ENCODE data around the gene CEP192.

CEP192 gene

DNA sequence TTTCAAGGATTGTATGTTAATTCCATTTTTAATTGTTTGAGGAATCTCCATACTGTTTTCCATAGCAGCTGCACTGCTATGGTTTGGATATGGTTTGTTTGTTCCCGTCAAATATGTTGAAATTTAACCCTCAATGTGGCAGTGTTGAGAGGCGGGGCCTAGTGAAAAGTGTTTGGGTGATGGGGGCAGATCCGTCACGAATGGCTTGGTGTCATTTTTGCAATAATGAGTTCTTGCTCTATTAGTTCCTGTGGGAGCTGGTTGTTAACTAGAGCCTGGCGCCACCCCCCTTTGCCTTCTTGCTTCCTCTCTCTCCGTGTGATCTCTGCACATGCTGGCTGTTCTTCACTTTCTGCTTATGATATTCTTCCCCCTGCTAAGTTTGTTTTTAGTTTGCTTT lies 156.0 kb downstream of the CEP192 start:
- DNase-seq (ENCODE audit: low read depth): no peak

DNA sequence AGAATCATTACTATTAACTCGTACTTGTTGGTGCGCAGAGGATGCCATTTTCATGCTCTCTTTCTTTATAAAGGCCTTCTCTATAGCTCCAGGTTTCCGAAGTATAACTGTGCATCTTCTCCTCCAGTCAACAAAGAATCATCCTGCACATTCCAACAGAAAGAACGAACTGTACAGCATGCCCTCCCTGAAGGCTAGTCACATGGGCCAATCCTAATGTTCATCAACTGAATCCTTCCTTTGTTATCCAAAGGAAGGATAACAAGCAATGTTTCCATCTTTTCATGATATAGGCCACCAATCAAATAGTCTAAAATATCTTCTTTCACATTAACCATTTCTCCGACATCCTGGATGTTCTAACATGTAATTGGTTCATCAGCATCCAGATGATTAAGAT lies 160.5 kb downstream of the CEP192 start:
- no peak for DNase-seq (ENCODE audit: low read depth)

DNA sequence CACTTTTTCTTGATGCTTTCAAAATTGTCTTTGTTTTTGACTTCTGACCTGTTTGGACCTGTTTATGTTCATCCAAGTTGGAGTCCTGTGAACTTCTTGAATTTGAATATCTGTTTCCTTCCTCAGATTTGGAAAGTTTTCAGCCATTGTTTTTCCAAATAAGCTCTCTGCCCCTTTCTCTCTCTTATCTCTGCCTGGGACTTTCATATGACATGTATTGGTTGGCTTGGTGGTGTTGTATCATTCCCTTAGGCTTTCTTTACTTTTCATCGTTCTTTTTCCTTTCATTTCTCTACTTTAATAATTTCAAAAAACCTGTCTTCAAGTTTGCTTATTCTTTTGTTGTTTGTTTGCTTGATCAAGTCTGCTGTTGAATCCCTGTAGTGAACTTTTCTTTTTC lies 167.3 kb downstream of the CEP192 start:
- DNase-seq (ENCODE audit: low read depth): no peak

DNA sequence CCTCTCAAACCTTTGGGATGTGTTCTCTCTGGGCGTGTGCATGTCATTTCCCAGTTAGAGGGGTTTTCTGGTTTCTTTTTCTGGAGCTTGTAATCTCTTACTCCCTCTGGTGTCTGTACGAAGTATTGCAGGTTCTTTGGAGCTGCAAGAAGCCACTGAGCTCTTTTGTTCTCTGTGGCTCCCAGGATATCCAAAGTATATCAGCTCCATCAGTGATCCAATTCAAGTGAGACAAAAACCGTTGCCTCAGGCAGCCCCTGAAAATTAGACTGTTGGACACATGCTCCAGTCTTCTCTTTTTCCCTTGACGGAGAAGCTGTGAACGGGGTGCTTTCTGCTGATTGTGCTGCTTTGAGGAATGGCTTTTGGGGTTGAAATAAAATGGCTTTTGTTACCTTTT lies 168.4 kb downstream of the CEP192 start:
- DNase-seq (ENCODE audit: low read depth): peak; percentile 35

DNA sequence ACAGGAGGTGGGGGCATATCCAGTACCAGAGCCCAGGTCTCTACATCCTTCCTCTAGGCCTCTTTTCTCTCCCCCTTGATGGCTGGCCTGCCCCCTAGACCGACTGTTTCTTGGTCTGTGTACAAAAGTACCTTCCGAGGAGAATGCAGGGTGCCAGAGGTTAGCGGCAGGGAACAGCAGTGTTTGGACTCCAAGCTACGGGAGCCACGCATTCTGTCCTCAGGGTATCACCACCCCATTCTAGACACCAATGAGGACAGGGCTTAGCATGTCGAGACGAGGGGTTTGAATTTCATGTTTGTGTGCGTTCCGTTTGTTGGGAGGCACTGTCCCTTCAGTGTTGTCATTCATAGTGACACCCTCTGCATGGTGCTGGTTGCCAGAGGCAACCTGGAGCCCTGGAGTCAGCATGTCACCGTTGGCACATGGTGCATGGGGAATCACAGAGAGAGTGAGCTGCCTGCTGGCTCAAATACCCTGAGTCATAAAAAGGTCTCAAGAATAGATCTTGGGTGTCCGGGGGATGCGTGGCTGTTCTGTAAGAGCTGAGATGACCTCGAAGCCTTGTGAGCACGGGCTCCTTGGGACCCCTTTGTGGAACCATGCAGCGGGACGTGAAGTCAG lies 170.2 kb downstream of the CEP192 start:
- no peak for DNase-seq (ENCODE audit: low read depth)

DNA sequence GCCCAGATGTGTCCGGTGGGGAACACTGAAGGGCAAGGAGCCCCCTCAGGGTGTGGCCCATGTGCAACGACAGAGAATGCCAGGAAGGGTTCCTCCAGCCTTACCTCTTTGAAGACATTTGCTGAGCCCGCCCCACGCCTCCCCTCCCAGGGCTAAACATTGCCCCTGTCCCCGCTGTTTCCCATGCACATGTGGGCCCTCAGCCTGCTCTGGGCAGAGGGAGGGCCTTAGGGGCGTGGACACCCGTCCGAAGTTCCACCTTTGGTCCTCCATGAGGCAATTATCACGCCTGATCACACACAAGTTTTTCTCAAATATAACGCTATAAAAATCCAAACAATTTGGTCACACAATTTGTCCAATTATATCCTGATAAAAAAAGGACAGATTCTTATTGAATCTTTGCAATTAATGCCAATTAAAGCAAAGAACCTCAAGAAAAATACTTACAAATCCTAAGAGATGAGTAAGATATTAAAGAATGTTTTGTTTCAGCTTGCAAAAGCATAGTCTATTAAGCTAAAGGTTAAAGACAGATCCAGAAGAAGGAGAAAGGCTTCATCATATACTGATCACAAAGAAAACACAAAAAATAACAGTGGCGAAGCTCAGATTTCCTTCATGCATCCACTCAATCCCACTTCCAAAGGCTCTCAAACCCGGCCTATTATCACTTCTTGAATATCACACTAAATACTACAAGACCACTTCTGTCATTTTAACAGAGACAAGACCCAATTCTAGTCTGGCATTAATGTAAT lies 172.2 kb downstream of the CEP192 start:
- no peak for DNase-seq (ENCODE audit: low read depth)

DNA sequence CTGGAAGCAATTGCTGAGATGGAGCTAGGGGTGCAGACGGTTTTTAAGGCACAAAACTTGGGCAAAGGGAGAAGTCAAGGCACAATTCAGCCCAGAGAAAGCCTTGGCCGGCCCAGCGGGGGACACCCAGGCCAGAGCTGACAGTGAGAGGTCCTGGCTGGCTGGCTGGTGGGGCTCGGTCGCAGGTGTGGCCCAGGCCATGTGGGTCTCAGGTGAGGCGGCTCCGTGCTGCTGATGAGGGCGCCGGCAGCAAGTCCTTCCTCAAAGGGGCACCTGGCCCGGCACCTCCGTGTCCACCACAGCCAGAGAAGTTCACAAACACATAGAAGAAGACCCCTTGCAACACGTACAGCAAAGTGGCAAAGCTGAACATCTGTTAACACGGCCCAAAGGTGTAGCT lies 173.2 kb downstream of the CEP192 start:
- DNase-seq (ENCODE audit: low read depth): no peak

DNA sequence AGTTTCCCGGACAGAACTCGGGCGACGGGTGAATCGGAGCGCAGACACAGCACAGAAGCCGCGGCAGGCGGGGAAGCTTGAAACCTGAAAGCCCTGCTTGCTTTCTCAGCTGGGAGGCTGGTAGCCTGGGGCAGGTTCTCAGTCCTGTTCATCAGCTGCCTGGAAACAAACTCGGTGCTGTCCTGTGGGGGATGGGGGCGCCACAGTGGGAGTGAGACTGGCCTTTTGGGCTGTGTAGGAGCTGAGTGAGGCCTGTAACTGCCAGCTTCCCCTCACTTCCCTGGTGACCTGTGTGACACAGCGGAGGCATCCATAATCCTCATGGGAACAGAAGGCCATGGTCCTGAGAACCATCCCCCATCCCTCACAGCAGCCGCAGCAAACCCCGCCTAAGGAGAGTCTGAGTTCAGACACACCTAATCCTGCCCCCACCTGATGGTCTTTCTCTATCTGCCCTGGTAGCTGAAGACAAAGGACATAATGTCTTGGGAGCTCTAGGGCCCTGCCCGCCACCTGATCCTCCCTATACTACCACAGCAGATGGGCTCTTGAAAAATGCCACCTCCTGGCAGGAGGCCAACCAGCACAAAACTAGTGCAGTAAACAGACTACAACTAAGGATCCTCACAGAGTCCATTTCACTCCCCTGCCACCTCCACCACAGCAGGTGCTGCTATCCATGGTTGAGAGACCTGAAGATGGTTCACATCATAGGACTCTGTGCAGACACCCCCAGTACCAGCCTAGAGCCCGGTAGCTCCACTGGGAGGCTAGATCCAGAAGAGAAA lies 174.7 kb downstream of the CEP192 start:
- no peak for DNase-seq (ENCODE audit: low read depth)

DNA sequence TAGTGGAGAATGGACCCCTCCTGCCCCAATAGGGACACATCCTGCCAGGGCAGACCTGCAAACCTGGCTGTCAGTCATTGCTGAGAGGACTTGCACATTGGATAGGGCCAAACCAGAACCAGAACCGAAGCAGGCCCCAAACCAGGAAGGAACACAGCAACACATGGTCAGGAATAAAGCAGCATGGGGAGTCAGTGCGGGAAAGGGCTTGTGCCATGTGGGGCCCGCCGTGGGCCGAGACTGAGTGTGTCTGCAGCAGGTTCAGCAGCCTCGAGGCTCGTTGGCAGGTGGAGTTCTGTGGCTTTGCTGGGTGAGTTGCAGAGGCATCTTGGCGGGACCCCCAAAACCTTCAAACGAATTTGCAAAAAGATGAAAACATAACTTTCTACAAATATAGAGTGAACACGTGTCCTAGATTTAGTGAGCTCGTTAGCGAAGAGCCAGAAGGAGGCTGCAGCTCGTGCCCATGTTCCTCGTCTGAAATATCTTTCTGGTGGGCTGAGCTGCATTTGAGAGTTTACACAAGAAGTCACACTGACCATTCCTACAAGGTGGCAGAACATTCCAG lies 182.5 kb downstream of the CEP192 start:
- DNase-seq (ENCODE audit: low read depth): no peak

Data from GM04504 (cell line).